ENCODE results near the gene LTB4R2. TPM values are rescaled to one million over a fixed set of nuclear protein-coding genes. Genes with fewer than 3 reads are reported as not detected.

Gene LTB4R2
- 3.7 and 3.8 TPM in 2 replicates for total RNA-seq

GRCh38 chr14:24309538-24310264 is at the start of gene LTB4R2:
LTB4R2 (plus strand) TSS chr14:24310140; CDS start chr14:24310665, 525 bp downstream.

DNA sequence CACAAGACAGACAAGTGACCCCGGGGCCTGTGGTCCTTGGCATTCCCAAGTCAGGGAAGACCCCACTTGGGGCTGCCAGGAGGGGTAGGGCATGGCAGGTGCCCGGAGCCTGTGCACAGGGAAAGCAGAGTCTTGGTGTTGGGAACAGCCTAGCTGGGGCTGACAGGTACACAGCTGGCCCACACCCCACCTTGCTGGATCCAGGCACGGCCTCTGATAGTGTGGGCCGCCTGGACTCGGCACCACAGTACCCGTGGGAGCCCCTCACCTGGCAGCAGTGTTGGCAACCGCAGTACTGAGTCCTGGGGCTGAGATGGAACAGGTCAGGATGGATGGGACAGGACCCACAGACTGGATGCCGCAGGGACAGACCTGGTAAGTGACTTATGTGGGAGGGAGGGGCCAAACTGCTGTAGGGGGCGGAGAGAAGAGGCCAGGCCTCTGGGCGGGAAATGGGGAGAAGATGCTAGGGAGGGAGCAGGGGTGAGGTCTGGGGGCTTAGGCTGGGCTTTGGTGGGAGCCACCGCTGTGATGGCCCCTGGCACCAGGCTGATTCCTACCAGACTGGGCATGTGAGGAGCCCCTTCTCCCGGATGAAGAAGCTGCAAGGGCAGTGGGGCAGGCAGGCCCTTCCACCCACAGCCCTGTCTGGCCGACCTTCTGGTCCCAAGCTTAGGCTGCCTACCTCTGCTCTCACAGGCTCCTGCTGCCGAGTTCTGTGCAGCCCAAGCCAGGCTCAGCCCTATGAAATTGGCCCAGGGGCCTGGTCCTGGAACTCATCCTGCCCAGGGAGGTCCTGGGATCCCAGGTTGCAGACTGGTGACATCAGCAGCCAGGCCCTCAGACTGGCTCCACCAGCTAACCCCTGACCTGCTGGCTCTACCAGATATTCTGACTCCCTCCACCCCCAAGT is 46.9 kb upstream of the LTB4R2 start, which contains the start of gene TGM1:
TSS of gene TGM1 (minus strand) at position 357 of the 913 bp plus-strand sequence. CDS start 825 bp downstream, outside the sequence.

DNA sequence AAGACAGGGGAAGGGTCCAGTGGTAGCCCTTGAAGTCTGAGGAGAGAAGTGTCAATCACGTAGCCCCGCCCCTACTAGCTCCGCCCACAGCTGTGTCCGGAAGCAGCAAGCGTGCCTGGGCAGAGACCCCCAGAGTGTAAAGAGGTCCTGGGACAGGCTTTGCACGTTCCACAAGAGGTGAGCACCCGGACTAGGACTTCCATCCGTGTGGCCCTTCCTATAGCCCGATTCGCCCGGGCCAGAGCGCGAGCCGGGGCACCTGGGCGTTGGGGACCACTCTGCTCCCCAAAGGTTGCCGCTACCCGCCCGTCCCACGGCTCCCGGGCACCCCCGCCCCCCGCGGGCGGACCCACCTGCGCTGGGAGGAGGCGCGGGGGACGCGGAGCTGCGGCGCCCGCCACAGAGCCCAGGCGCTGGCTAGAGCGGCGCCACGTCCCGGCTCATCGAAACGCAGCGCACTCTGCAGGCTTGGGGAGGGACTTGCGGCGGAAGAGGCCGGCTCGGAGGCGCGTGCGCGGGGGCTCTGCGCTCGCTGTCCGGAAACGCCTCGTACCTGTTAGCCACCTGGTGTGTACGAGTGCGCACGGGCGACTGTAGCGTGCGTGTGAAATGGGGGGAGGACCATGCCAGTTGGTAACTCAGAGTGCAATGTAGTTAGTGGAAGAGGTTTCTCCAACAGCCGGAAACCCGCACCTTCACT is 38.7 kb upstream of the LTB4R2 start, which contains the start of gene RABGGTA:
TSS of gene RABGGTA (minus strand) at position 464 of the 700 bp plus-strand sequence. CDS start 482 bp downstream, outside the sequence.

GRCh38 chr14:24299255-24300191 is 10.4 kb upstream of the LTB4R2 start, which contains the start of the genes DHRS1 and NOP9:
DHRS1 (minus strand) TSS chr14:24299780; CDS start chr14:24299106, 674 bp downstream.
NOP9 (plus strand) TSS chr14:24299850; CDS start chr14:24299955, 105 bp downstream.

DNA sequence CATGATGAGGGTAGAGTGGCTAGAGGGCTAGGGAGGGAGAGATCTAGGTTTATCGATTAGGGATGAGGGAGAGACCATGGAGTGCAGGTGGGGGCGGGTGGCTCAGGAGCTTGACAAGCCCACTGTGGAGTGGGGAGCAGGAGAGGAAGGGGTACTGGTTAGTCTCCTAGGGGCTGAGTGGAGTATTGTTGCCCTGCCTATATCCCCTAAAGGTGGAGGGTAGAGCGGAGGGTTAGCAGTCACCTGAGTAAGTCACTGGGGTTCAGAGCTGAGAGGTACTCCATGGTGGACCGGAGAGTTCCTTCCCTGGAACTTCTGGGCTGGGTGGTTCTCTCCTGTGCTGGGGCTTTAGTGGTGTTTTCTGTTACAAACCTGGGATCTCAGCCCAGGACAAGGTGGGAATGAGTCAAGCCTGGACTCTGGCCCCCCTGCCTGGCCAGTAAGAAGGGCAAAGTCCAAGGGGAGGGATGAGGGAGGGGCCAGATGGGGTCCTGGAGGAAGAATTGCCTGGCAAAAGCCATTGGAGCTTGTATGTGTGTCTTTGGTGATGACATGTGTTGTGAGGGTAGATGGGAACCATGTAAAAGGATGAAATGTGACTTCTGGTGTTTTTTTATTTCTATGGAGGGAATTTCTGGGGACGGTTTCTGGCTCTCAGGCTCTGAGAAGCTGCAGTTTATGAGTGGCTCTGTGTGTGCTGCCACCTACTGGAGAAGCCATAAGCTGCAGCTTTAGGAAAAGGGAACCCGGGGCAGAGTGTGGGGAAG is 2.2 kb upstream of the LTB4R2 start, which contains the start of gene CIDEB:
TSS of gene CIDEB (minus strand) at position 403 of the 767 bp plus-strand sequence. CDS start at position 284, 119 bp downstream.

DNA sequence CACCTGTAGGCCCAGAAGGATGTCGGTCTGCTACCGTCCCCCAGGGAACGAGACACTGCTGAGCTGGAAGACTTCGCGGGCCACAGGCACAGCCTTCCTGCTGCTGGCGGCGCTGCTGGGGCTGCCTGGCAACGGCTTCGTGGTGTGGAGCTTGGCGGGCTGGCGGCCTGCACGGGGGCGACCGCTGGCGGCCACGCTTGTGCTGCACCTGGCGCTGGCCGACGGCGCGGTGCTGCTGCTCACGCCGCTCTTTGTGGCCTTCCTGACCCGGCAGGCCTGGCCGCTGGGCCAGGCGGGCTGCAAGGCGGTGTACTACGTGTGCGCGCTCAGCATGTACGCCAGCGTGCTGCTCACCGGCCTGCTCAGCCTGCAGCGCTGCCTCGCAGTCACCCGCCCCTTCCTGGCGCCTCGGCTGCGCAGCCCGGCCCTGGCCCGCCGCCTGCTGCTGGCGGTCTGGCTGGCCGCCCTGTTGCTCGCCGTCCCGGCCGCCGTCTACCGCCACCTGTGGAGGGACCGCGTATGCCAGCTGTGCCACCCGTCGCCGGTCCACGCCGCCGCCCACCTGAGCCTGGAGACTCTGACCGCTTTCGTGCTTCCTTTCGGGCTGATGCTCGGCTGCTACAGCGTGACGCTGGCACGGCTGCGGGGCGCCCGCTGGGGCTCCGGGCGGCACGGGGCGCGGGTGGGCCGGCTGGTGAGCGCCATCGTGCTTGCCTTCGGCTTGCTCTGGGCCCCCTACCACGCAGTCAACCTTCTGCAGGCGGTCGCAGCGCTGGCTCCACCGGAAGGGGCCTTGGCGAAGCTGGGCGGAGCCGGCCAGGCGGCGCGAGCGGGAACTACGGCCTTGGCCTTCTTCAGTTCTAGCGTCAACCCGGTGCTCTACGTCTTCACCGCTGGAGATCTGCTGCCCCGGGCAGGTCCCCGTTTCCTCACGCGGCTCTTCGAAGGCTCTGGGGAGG is 985 bp downstream of the LTB4R2 start, which contains the start of gene LTB4R:
TSS of gene LTB4R (plus strand) at position 857 of the 959 bp plus-strand sequence. CDS start 4,150 bp downstream, outside the sequence.

DNA sequence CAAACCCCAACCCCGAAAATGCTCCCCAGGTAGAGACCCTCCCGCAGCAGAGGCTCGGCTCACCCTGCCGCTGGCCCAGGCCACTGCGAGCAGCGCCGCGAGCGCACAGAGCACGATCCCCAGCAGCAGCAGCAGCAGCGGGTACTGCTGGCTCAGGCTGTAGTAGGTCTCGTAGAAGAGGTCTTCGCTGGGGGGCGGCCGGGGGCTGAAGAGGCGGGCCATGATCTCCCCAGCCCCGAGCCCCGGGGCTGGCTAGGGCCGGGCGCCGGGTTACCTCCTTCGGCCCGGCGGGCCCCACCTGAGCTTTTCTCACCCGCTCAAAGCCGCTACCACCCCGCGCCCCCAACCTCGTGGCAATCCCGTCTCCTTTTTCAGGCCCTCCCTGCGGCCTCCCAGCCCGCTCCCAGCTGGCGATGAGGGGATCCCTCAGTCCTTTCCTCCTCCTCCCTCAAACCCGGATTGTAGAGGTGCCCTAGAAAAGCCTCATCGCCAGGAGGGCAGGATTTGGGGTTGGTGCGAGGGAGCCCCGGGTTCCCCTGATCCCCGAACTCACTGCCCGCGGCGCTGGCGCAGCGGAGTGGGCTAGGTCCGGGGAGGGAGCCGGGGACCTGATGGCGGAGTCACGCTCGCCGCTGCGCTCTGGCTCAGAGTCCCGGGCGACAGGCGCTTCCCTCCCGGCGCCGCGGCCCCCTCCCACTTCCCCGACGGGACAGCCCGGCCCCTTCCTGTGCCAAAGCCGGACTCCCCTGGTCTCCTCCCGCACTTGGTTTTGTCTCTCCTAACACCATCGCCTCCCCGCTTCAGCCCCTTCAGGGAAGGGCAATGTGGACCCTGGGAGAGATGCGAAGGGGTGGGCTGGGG is 24.7 kb downstream of the LTB4R2 start, which contains the start of gene ADCY4:
TSS of gene ADCY4 (minus strand) at position 641 of the 861 bp plus-strand sequence. CDS start at position 222, 419 bp downstream.

GRCh38 chr14:24339284-24340151 is 29.6 kb downstream of the LTB4R2 start, which contains the start of gene RIPK3:
RIPK3 (minus strand) TSS chr14:24339991; CDS start chr14:24339826, 165 bp downstream.

Other genes with a start within 250 kb of the LTB4R2 start
- gene CPNE6, start 238.6 kb upstream of the LTB4R2 start, total RNA-seq = not detected in 2 replicates
- gene PCK2, start 215.8 kb upstream of the LTB4R2 start, total RNA-seq = 40.1 and 60.2 TPM in 2 replicates
- gene DCAF11, start 195.4 kb upstream of the LTB4R2 start, total RNA-seq = 56.0 and 64.2 TPM in 2 replicates
- 0.55 and 1.00 TPM in 2 replicates for gene NRL, start 195.2 kb upstream of the LTB4R2 start, total RNA-seq
- 0.37 TPM in 1 of 2 replicates, not detected in the other for gene FITM1, start 179.5 kb upstream of the LTB4R2 start, total RNA-seq
- gene PSME1, start 173.9 kb upstream of the LTB4R2 start, total RNA-seq = 69.7 and 121 TPM in 2 replicates
- 20.0 and 34.6 TPM in 2 replicates for gene EMC9, start 168.5 kb upstream of the LTB4R2 start, total RNA-seq
- gene PSME2, start 163.5 kb upstream of the LTB4R2 start, total RNA-seq = 111 and 120 TPM in 2 replicates
- gene RNF31, start 162.6 kb upstream of the LTB4R2 start, total RNA-seq = 40.7 and 44.7 TPM in 2 replicates
- 68.6 and 80.1 TPM in 2 replicates for gene IRF9, start 148.9 kb upstream of the LTB4R2 start, total RNA-seq
- gene REC8, start 138.1 kb upstream of the LTB4R2 start, total RNA-seq = 0.87 and 1.1 TPM in 2 replicates
- 47.9 and 71.6 TPM in 2 replicates for gene IPO4, start 121.3 kb upstream of the LTB4R2 start, total RNA-seq
- gene TM9SF1, start 114.7 kb upstream of the LTB4R2 start, total RNA-seq = 74.9 and 79.5 TPM in 2 replicates
- gene TSSK4, start 104.4 kb upstream of the LTB4R2 start, total RNA-seq = 0.11 TPM in 1 of 2 replicates, not detected in the other
- gene CHMP4A, start 96.7 kb upstream of the LTB4R2 start, total RNA-seq = 32.7 and 38.6 TPM in 2 replicates
- 18.9 and 23.2 TPM in 2 replicates for gene MDP1, start 94.1 kb upstream of the LTB4R2 start, total RNA-seq
- gene NEDD8, start 77.8 kb upstream of the LTB4R2 start, total RNA-seq = 163 and 222 TPM in 2 replicates
- gene GMPR2, start 77.2 kb upstream of the LTB4R2 start, total RNA-seq = 57.1 and 69.0 TPM in 2 replicates
- 59.9 and 69.5 TPM in 2 replicates for gene TINF2, start 67.5 kb upstream of the LTB4R2 start, total RNA-seq
- gene TGM1, start 47.0 kb upstream of the LTB4R2 start, total RNA-seq = 0.25 and 0.55 TPM in 2 replicates
- 17.9 and 28.6 TPM in 2 replicates for gene RABGGTA, start 38.5 kb upstream of the LTB4R2 start, total RNA-seq
- gene DHRS1, start 10.4 kb upstream of the LTB4R2 start, total RNA-seq = 13.3 and 19.2 TPM in 2 replicates
- gene NOP9, start 10.3 kb upstream of the LTB4R2 start, total RNA-seq = 22.6 and 29.0 TPM in 2 replicates
- gene CIDEB, start 2.2 kb upstream of the LTB4R2 start, total RNA-seq = 1.6 and 2.9 TPM in 2 replicates
- gene LTB4R, start 1.4 kb downstream of the LTB4R2 start, total RNA-seq = 1.2 and 1.5 TPM in 2 replicates
- 5.1 and 8.1 TPM in 2 replicates for gene ADCY4, start 24.9 kb downstream of the LTB4R2 start, total RNA-seq
- gene RIPK3, start 29.9 kb downstream of the LTB4R2 start, total RNA-seq = 0.50 and 1.00 TPM in 2 replicates
- 62.5 and 76.2 TPM in 2 replicates for gene NFATC4, start 58.0 kb downstream of the LTB4R2 start, total RNA-seq
- 9.1 and 13.2 TPM in 2 replicates for gene NYNRIN, start 88.9 kb downstream of the LTB4R2 start, total RNA-seq
- gene CBLN3, start 119.5 kb downstream of the LTB4R2 start, total RNA-seq = 1.5 and 5.5 TPM in 2 replicates
- 60.5 and 61.6 TPM in 2 replicates for gene KHNYN, start 119.8 kb downstream of the LTB4R2 start, total RNA-seq
- 11.6 and 12.9 TPM in 2 replicates for gene SDR39U1, start 132.6 kb downstream of the LTB4R2 start, total RNA-seq
- gene CMA1, start 198.1 kb downstream of the LTB4R2 start, total RNA-seq = not detected in 2 replicates